H1 (cell line): ENCODE measurements around the gene RSKR. TPM values are rescaled to one million over a fixed set of nuclear protein-coding genes. Genes with fewer than 3 reads are reported as not detected.

Experiments
- CHD7 ChIP-seq: fragments of 300-600 bp; sonication (generic); IDR thresholded peaks from 2 replicates; pipeline ENCODE4 v1.7.1; 2012; ENCODE audit warnings: low read length, moderate library complexity, mild to moderate bottlenecking, inconsistent platforms; ENCODE audit not compliant: insufficient replicate concordance
- polyA plus RNA-seq, 7 experiments: library from polyadenylated mRNA; depleted of rRNA in 3 of 7; stranded (reverse) in 5 of 7; unstranded in 2 of 7; fragments of >200 nt in 5 of 7; fragments of 200-250 nt in 2 of 7; gene quantifications; 1 replicate in 5 of 7; 2 replicates in 1 of 7; 4 replicates in 1 of 7; pipeline versions ENCODE4 v1.2.1 to v1.2.3, GENCODE V29; 2011 to 2013; ENCODE audit warnings: missing spikeins in 2 of 7, mixed read lengths in 2 of 7
- total RNA-seq: library from RNA; stranded (reverse); fragmentation: NEBNext Ultra II Directional; extraction: Animal tissue kit (Norgen Biotek cat#: 25700); gene quantifications from 2 replicates; pipeline ENCODE4 v1.2.1, GENCODE V29; 2021

The RSKR gene
- total and polyA plus RNA-seq, 2 of the 8 experiments (the other 6 are each of a cell fraction or from before 2014, with no cell fraction given) = 24.1 to 28.5 TPM

GRCh38 chr17:28624148-28624547, 10.2 kb upstream of the RSKR start (continued):
- TF ChIP-seq CHD7 = no peak
